Astrocyte (in vitro differentiated cells and primary cell): ENCODE results near the gene UROC1. TPM values are rescaled to one million over a fixed set of nuclear protein-coding genes. Genes with fewer than 3 reads are reported as not detected.

Source experiments
- DNase-seq: peaks from one replicate; pipeline ENCODE4 v3.0.0-alpha.2; 2010; ENCODE audit warnings: low read depth
- FAIRE-seq: peaks from 2 replicates; lab custom pipeline; 2011; peaks lifted over from hg19 to GRCh38; lab: Jason Lieb, UNC
- H2AFZ ChIP-seq: 2 replicates; pipeline ENCODE4 v1.6.0; 2012; ENCODE audit warnings: low read depth, low read length, inconsistent platforms
- H3K27ac ChIP-seq: 2 replicates; pipeline ENCODE4 v1.5.1; 2011; ENCODE audit warnings: low read depth, low read length, inconsistent platforms
- H3K27me3 ChIP-seq: 2 replicates; pipeline ENCODE4 v1.6.0; 2011; ENCODE audit warnings: low read length, inconsistent platforms; ENCODE audit not compliant: insufficient read depth
- H3K36me3 ChIP-seq: 2 replicates; pipeline ENCODE4 v1.5.1; 2011; ENCODE audit warnings: low read length, inconsistent platforms; ENCODE audit not compliant: insufficient read depth
- H3K4me1 ChIP-seq: 2 replicates; pipeline ENCODE4 v1.5.1; 2011; ENCODE audit warnings: low read length, inconsistent platforms; ENCODE audit not compliant: insufficient read depth
- H3K4me2 ChIP-seq: 2 replicates; pipeline ENCODE4 v1.6.0; 2012; ENCODE audit warnings: low read length, inconsistent platforms
- H3K4me3 ChIP-seq: 2 replicates; pipeline ENCODE4 v1.5.1; 2011; ENCODE audit warnings: low read depth, mild to moderate bottlenecking, low read length, inconsistent platforms; ENCODE audit not compliant: insufficient read depth
- H3K79me2 ChIP-seq: 2 replicates; pipeline ENCODE4 v1.6.0; 2012; ENCODE audit warnings: mild to moderate bottlenecking, low read length, inconsistent platforms; ENCODE audit not compliant: insufficient read depth
- H3K9ac ChIP-seq: 2 replicates; pipeline ENCODE4 v1.6.0; 2012; ENCODE audit warnings: mild to moderate bottlenecking, low read length, inconsistent platforms
- H3K9me3 ChIP-seq: 2 replicates; pipeline ENCODE4 v1.5.1; 2012; ENCODE audit warnings: low read depth, mild to moderate bottlenecking, low read length, inconsistent platforms; ENCODE audit not compliant: insufficient read depth
- H4K20me1 ChIP-seq: 2 replicates; pipeline ENCODE4 v1.6.0; 2012; ENCODE audit warnings: low read length, inconsistent platforms; ENCODE audit not compliant: insufficient read depth
- H3K27ac Mint-ChIP-seq: one replicate; pipeline ENCODE4 v1.8.0; 2021; ENCODE audit warnings: mild to moderate bottlenecking, mixed read lengths; ENCODE audit not compliant: unreplicated experiment
- H3K27me3 Mint-ChIP-seq: one replicate; pipeline ENCODE4 v1.8.0; 2021; ENCODE audit warnings: low read depth, mixed read lengths; ENCODE audit not compliant: unreplicated experiment
- H3K36me3 Mint-ChIP-seq: one replicate; pipeline ENCODE4 v1.8.0; 2021; ENCODE audit warnings: low read depth, mixed read lengths; ENCODE audit not compliant: unreplicated experiment
- H3K4me1 Mint-ChIP-seq: one replicate; pipeline ENCODE4 v1.8.0; 2021; ENCODE audit warnings: low read depth, mixed read lengths; ENCODE audit not compliant: unreplicated experiment
- H3K4me3 Mint-ChIP-seq: one replicate; pipeline ENCODE4 v1.8.0; 2021; ENCODE audit warnings: mild to moderate bottlenecking, moderate library complexity, mixed read lengths; ENCODE audit not compliant: unreplicated experiment
- H3K9me3 Mint-ChIP-seq: one replicate; pipeline ENCODE4 v1.8.0; 2021; ENCODE audit warnings: mild to moderate bottlenecking, mixed read lengths; ENCODE audit not compliant: unreplicated experiment
- EZH2 ChIP-seq: IDR thresholded peaks from 2 replicates; pipeline ENCODE4 v1.6.1; 2012; ENCODE audit warnings: mild to moderate bottlenecking, low read length, inconsistent platforms; ENCODE audit not compliant: insufficient read depth
- total RNA-seq: library from RNA; stranded (reverse); gene quantifications from 2 replicates; pipeline ENCODE4 v1.2.1, GENCODE V29; 2021
- TF ChIP-seq, protein P1 (sequence below): IDR thresholded peaks from 2 replicates; pipeline ENCODE4 v1.5.1; 2011; ENCODE audit warnings: low read depth, mild to moderate bottlenecking, inconsistent platforms, low read length, moderate library complexity; ENCODE audit not compliant: insufficient read depth

UROC1 gene
- total RNA-seq, 1 donor from 2014 or later, result not detected

DNA sequence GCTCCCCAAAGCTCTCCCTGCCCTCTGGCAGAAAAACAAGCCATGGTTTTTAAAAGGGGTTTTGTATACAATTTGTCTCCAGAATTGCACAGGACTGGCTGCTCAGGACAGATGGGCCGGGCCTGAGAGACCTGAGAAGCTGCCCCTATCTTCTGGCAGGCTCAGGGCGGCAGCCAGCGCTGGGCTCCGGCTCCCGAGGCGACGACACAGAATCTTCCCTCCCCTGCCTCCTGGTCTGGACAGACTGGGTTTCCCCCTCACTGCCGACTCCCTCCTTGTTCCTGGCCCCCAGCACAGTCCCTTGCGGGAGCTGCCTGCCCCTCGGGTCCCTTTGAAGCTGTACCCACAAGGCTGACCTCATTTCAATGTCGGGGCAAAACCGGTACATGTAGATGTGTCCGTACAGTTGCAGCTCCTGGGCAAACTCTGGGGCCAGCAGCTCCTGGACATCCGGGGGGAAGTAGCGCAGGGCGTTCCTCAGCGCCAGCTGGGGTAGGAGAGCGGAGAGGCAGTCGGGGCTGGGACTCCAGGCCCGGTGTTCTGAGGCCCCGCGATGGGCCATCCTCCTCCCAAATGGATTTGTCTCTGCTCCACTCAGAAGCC is 7.2 kb downstream of the UROC1 start:
- H3K36me3 ChIP-seq, result no peaks in the 10 kb centered on the region
- no peak overlapping the region for H3K27ac ChIP-seq
- H3K4me3 Mint-ChIP-seq, result no peak overlapping the region
- no peak for DNase-seq
- peaks cover 5% of the 10 kb centered on the region for H3K27me3 ChIP-seq
- no peaks in the 10 kb centered on the region for H4K20me1 ChIP-seq
- no peak overlapping the region for H3K4me2 ChIP-seq
- H3K9me3 Mint-ChIP-seq, result no peaks in the 10 kb centered on the region
- H3K9ac ChIP-seq, result no peak overlapping the region
- H3K36me3 Mint-ChIP-seq, result peaks cover 2% of the 10 kb centered on the region
- H3K4me1 Mint-ChIP-seq, result peaks cover 1% of the 10 kb centered on the region
- H3K79me2 ChIP-seq, result no peaks in the 10 kb centered on the region
- no peak for TF ChIP-seq EZH2
- TF ChIP-seq, protein P1, sequence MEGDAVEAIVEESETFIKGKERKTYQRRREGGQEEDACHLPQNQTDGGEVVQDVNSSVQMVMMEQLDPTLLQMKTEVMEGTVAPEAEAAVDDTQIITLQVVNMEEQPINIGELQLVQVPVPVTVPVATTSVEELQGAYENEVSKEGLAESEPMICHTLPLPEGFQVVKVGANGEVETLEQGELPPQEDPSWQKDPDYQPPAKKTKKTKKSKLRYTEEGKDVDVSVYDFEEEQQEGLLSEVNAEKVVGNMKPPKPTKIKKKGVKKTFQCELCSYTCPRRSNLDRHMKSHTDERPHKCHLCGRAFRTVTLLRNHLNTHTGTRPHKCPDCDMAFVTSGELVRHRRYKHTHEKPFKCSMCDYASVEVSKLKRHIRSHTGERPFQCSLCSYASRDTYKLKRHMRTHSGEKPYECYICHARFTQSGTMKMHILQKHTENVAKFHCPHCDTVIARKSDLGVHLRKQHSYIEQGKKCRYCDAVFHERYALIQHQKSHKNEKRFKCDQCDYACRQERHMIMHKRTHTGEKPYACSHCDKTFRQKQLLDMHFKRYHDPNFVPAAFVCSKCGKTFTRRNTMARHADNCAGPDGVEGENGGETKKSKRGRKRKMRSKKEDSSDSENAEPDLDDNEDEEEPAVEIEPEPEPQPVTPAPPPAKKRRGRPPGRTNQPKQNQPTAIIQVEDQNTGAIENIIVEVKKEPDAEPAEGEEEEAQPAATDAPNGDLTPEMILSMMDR, result no peak
- no peaks in the 10 kb centered on the region for H3K9me3 ChIP-seq
- H3K4me3 ChIP-seq, result no peak overlapping the region
- no peak for FAIRE-seq
- H3K4me1 ChIP-seq, result no peaks in the 10 kb centered on the region
- peaks cover 26% of the 10 kb centered on the region for H3K27me3 Mint-ChIP-seq
- H2AFZ ChIP-seq, result no peak overlapping the region
- no peak overlapping the region for H3K27ac Mint-ChIP-seq

DNA sequence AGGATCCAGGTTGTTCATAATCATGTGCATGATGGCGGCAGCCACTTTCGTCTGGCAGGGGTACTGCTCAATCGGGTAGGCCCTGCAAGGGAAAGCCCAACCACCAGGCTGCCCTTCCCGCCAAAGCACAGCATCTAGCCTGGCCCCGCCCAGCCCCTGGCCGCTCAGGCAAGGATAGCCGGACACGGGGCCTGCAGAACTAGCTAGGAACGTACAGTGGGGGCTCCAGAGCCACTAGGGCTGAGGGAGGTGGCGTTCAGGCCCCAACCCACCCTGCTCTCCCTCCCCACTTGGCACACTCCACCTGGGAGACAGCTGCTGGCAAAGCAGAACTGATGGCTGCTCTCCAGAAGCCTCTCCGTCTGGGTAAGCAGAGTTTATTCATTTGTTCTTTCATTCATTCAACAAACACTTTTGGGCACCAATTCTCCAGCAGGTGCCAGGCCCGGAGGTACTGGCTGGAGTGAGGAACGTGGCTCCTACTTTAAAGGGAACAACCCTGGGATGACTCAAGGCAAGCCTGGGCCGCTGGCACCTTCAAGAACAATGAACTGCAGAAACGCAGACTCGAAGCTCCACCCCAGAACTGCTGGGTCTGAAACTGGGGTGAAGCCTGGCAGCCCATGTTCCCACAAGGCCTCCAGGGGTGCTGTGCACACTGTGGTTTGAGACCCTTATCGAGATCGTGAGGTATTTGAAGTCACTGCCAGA is 7.8 kb downstream of the UROC1 start:
- peaks cover 1% of the 10 kb centered on the region for H3K4me1 Mint-ChIP-seq
- Histone ChIP-seq H2AFZ (no peak overlapping the region), H3K9ac (no peak overlapping the region), H3K9me3 (no peaks in the 10 kb centered on the region), H3K4me3 (no peak overlapping the region), H3K27ac (no peak overlapping the region), H3K4me2 (no peak overlapping the region), H3K79me2 (no peaks in the 10 kb centered on the region), H3K27me3 (peaks cover 5% of the 10 kb centered on the region), H4K20me1 (no peaks in the 10 kb centered on the region), H3K36me3 (no peaks in the 10 kb centered on the region), H3K4me1 (no peaks in the 10 kb centered on the region)
- no peak for DNase-seq
- TF ChIP-seq, protein P1, result no peak
- TF ChIP-seq EZH2, result no peak
- no peak overlapping the region for H3K27ac Mint-ChIP-seq
- no peak for FAIRE-seq
- H3K9me3 Mint-ChIP-seq, result peaks cover 1% of the 10 kb centered on the region
- no peak overlapping the region for H3K4me3 Mint-ChIP-seq
- H3K27me3 Mint-ChIP-seq, result peaks cover 32% of the 10 kb centered on the region
- peaks cover 2% of the 10 kb centered on the region for H3K36me3 Mint-ChIP-seq

DNA sequence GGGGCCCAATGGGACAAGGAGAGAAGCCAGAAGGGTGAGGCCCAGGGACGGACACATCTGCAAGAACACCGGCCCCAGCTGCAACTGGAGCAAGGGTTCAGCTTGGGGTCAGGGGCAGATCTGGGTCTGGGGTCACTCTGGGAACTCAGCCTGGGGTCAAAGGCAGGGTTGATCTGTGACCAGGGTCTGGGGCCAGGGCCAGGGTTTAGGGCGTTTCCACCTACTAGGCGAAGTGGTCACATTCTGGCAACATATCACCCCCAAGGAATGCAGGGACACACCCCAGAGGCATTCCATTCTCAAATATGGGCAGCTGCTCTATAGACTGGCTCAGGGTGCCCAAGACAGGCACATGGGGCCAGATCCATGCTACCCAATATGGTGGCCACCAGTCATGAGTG is 9.0 kb downstream of the UROC1 start:
- no peaks in the 10 kb centered on the region for H3K36me3 ChIP-seq
- Mint-ChIP-seq H3K4me1 (peaks cover 1% of the 10 kb centered on the region), H3K4me3 (no peak overlapping the region), H3K27ac (no peak overlapping the region), H3K9me3 (peaks cover 1% of the 10 kb centered on the region), H3K27me3 (peaks cover 30% of the 10 kb centered on the region), H3K36me3 (no peaks in the 10 kb centered on the region)
- H3K4me1 ChIP-seq, result no peaks in the 10 kb centered on the region
- H4K20me1 ChIP-seq, result no peaks in the 10 kb centered on the region
- no peaks in the 10 kb centered on the region for H3K79me2 ChIP-seq
- no peaks in the 10 kb centered on the region for H3K9me3 ChIP-seq
- DNase-seq (no peak), FAIRE-seq (no peak)
- H3K4me2 ChIP-seq, result no peak overlapping the region
- no peak overlapping the region for H3K27ac ChIP-seq
- no peak overlapping the region for H2AFZ ChIP-seq
- no peaks in the 10 kb centered on the region for H3K27me3 ChIP-seq
- H3K4me3 ChIP-seq, result no peak overlapping the region
- H3K9ac ChIP-seq, result no peak overlapping the region
- TF ChIP-seq, protein P1, result no peak
- TF ChIP-seq EZH2, result no peak
